Transverse colon (tissue), 4 donors: ENCODE results near the gene TMEM87A.

Source experiments
- POLR2AphosphoS5 ChIP-seq, 3 donors: sonication (generic); formaldehyde crosslinking; IDR thresholded peaks; one replicate each; pipeline ENCODE4 v1.6.1; 2016; ENCODE audit warnings: antibody characterized with exemption in 3 of 3
- TF ChIP-seq, protein P1 (sequence below), 5 experiments: fragments of 200-600 bp in 3 of 5; fragments of 450-650 bp in 2 of 5; sonication (generic) in 3 of 5; IDR thresholded peaks; 1 replicate in 2 of 5; 2 replicates in 3 of 5; pipeline ENCODE4 v1.5.1; 2016 to 2017; ENCODE audit warnings: antibody characterized with exemption in 5 of 5, inconsistent platforms in 3 of 5, mild to moderate bottlenecking in 2 of 5, moderate library complexity in 1 of 5

DNA sequence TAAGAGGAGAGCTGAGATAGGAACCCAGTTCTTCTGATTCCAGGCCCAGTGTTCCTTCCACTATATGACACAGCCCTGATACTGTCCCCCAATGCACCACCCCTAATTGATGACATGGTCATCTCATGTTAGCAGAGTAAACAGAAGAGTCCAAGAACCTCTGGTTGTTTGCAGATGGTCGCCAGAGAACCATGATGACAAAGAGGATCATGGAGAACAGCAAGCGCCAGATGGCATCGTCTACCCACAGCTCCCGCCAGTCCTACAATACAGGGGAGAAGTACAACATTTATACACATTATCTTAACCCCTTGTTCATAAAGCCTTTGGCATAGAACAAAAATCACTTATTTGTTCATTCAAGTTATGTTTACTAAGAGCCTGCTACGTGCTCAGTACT, 46.6 kb downstream of the TMEM87A start:
- TF ChIP-seq, protein P1, sequence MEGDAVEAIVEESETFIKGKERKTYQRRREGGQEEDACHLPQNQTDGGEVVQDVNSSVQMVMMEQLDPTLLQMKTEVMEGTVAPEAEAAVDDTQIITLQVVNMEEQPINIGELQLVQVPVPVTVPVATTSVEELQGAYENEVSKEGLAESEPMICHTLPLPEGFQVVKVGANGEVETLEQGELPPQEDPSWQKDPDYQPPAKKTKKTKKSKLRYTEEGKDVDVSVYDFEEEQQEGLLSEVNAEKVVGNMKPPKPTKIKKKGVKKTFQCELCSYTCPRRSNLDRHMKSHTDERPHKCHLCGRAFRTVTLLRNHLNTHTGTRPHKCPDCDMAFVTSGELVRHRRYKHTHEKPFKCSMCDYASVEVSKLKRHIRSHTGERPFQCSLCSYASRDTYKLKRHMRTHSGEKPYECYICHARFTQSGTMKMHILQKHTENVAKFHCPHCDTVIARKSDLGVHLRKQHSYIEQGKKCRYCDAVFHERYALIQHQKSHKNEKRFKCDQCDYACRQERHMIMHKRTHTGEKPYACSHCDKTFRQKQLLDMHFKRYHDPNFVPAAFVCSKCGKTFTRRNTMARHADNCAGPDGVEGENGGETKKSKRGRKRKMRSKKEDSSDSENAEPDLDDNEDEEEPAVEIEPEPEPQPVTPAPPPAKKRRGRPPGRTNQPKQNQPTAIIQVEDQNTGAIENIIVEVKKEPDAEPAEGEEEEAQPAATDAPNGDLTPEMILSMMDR (IDR thresholded peaks at IDR 0.05), result no peak
- TF ChIP-seq POLR2AphosphoS5 (IDR thresholded peaks at IDR 0.05), result no peak
